HG02852 (cell line): ENCODE data around the gene LRBA.
"Not testable (repeated sequence)": the region's sequence is repeated elsewhere in the genome, so short reads cannot be mapped to it uniquely, and the experiment has no call there.

Experiments
- ATAC-seq: cut with Tn5 transposase; IDR thresholded peaks from one replicate; pipeline ENCODE4 v1.9.1; 2021; ENCODE audit warnings: mild to moderate bottlenecking, moderate library complexity; ENCODE audit not compliant: unreplicated experiment

The LRBA gene

GRCh38 chr4:150679765-150680343 lies 335.2 kb downstream of the LRBA start:
- ATAC-seq = no peak

DNA sequence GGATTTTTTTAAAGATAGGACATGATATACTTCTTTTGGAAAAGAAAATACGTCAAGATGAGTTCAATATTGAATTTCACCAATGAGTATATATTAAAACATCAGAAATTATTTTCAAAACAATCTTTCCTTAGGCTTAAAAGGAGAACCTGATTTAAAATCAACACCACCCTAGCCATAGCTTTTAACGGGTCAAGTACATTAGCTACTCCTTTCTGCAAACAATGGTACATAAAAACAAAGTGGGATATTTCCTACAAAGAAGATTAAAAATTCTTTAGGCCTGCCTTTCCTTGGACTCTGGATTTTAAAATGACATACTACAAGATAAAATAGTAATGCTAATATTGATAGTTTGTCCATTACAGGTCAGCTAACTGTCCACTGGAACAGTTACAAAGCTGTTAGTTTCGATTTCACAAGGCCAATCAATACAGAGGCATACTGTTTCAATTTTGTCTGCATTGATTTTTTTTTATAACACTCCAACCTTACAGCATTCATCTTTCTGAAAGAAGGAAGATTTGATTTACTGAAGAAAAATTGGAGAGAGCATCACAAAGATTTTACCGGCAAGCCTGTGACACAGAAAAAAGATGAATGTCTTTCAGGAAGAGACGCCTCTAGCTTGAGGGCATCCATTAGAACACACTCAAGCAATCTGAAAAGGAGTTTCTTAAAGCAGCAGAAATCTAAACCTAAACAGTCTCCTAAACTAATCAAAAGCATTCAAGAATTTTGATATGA lies 335.9 kb downstream of the LRBA start:
- ATAC-seq = no peak

DNA sequence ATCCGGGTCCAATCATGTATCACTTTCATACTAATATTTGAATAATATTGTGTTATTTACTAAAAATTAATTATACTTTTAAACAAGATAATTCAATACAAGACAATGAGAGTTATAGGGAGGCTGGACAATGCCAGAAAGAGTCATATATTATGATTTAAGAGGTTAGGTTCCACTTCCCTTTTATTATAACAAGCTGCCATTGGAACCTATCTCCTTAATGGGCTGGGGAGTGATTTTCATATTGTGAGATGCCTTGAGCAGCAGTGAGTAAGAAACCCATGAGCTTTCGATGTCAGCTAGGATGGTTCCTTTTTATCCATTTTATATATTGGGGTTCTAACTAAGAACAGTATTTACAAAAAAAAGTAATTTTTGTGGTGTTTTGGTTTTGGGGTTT lies 341.3 kb downstream of the LRBA start:
- no peak for ATAC-seq

- ATAC-seq = no peak
Observed at GRCh38 chr4:150668824-150669223, 346.3 kb downstream of the LRBA start.

- no peak for ATAC-seq
Observed at GRCh38 chr4:150664935-150665334, 350.1 kb downstream of the LRBA start.

DNA sequence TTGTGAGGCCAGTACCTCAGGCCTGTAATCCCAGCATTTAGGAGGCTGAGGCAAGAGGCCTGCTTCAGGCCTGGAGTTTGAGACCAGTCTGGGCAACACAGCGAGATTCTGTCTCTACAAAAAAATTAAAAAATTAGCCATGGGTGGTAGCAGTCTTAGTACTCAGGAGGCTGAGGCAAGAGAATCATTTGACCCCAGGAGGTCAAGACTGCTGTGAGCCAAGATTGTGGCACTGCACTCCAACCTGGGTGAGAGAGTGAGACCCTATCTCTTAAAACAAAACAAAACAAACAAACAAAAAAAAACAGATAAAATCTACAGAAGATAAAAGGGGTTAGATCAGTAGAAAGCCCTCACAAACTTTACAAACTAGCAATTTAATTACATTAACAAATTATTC lies 352.4 kb downstream of the LRBA start:
- ATAC-seq = no peak

- ATAC-seq = not testable (repeated sequence)
Observed at GRCh38 chr4:150661551-150661950, 353.5 kb downstream of the LRBA start.

DNA sequence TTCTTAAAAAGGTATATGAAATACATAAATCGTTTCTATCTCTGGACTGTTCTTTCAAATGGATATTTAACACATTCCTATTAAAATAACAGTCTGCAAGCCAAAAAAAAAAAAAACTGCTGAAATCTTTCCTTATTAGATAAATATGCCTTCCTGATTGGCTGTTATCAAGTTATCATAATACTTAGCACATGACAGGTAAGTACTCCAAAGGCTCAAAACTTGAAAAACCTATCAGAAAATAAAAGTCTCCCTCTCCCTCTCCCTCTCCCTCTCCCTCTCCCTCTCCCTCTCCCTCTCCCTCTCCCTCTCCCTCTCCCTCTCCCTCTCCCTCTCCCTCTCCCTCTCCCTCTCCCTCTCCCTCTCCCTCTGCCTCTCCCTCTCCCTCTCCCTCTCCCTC lies 356.8 kb downstream of the LRBA start:
- not testable (repeated sequence) for ATAC-seq

DNA sequence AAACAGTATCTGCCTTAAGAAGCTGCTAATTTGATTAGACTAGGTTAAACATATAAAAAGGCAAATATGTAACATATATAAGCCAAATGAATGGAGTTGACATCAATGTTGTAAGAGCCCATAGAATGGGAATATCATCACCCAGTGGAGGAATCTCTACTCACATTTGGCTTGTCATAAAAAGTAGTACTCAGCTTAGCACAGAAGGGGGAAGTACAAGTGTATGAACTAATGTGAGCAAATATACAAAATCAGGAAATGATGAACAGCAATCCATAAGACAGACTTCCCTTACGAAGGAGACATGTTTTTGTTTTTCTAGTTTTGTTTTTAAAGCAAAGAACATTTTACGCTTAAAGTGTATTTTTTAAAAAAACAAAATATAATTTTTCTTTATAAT lies 358.2 kb downstream of the LRBA start:
- no peak for ATAC-seq

- ATAC-seq = no peak
Observed at GRCh38 chr4:150650751-150651150, 364.3 kb downstream of the LRBA start.

DNA sequence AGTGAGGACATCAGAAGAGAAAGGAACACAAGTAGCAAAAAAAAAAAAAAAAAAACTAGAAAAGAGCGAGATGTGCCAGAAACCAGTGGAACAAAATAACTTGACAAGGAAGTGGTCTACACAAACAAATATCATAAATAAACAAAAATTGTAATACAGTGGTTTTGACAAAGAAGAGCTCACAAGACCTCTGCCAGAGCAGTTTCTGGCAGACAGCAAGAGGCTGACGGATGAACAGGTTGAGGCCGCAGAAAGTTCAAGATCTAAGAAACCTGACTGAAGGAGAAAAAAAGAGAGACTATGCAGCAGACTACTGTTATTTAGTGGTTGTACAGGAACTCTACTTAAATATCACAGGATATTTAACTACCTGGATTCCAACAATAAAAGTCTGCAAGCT lies 367.0 kb downstream of the LRBA start:
- no peak for ATAC-seq

DNA sequence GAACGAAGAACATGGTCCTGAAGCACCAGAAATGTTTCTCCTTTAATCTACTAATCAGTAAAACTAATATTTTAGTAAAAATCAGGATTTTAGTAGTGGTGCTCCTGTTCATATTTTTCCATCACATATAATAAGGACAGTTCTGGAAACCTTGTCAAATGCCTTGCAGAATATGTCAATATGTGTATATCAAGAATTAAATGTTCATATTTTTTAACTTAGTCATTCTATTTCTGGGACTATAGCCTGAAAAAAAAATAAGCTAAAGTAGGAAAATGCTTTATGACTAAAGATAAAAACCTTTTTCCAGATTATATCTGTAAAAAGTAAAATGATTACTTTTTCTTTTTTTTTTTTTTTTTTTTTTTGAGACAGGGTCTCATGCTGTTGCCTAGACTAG lies 368.1 kb downstream of the LRBA start:
- ATAC-seq = no peak

DNA sequence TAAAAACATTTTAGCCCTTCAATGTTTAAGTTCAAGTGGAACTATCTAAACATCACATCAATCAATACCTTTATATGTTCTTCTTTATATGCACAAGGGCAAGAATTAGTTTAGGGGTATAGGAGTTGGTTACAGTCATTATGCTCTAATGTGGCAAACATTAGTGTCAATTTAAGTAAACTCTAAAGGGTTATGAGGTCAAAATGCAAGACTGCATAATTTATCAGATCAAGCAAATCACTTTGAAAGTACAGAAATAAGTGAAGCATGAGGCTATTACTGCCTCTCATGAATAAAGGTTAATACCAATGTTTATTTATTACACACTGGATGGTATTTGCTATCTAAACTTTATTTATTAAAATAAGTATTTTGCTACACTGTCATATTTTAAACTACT lies 373.5 kb downstream of the LRBA start:
- ATAC-seq = no peak

- no peak for ATAC-seq
Observed at GRCh38 chr4:150632639-150633038, 382.4 kb downstream of the LRBA start.

- ATAC-seq = no peak
Observed at GRCh38 chr4:150628073-150628472, 387.0 kb downstream of the LRBA start.

DNA sequence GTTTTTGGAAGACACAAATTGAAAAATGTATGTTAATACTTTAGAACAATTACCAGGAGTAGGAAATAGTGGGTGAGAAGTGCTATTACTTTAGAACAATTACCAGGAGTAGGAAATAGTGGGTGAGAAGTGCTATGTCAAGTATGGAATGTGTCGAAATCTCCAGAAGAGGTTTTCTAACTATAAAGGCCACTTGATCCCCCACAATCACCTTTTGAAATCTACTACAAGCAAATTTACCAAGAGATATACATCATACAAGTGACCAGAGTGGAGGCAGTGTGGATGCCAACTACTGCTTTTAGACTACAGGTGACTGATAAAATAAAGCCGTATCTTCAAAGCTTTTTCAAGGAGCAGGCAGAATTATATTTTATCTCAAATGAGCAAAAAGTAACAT lies 390.1 kb downstream of the LRBA start:
- no peak for ATAC-seq

DNA sequence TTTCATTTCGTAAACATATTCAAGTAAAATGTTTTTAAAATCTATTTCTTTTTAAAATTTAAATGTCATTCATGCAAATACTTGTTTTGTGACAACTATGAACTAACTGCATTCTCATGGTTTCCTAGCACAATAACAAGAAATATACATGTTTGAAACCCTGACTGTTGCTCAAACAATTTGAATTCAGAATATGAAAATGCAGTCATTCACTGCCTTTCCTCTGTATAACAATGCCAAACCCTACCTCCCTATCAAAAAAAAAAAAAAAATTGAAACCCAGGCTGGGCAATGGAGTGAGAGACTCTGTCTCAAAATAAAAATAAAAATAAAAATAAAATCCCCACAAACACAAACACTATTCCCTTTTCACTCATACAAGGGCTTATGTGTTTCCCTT lies 391.0 kb downstream of the LRBA start:
- ATAC-seq = no peak

GRCh38 chr4:150619042-150619441 lies 396.0 kb downstream of the LRBA start:
- ATAC-seq = no peak

DNA sequence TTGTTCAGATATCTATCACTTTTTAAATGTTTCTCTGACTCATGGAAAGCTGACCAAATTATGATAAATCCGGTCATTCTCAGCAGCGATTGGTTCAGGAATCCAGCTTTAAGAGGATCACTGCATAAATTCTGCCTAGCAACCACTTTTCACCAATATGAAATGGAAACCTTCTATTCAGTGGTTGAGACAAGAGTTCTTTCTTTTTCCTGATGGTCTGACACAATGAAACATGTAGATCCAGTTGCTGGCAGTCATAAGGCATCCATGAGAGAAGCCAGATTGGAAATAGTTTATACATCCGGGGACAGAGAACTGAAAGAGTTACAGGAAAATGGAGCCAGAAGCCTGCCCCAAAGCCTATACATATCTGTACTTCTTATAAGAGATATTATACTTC lies 406.0 kb downstream of the LRBA start:
- ATAC-seq = no peak

- no peak for ATAC-seq
Observed at GRCh38 chr4:150600812-150601445, 414.2 kb downstream of the LRBA start.

GRCh38 chr4:150599547-150599946 lies 415.5 kb downstream of the LRBA start:
- ATAC-seq = no peak

- ATAC-seq = no peak
Observed at GRCh38 chr4:150598909-150599308, 416.2 kb downstream of the LRBA start.
